Uterus (tissue), 4 donors: ENCODE data around the gene CDKN2C. TPM values are rescaled to one million over a fixed set of nuclear protein-coding genes. Genes with fewer than 3 reads are reported as not detected.

ENCODE experiments used
- DNase-seq, 2 donors: peaks; one replicate each; pipeline ENCODE4 v3.0.0-alpha.2; 2019 to 2020
- H3K27ac ChIP-seq, 2 donors: fragments of 200-600 bp; sonication (generic); 1 replicate in 1 of 2; 2 replicates in 1 of 2; pipeline ENCODE4 v1.5.1; 2016 to 2018
- H3K27me3 ChIP-seq, 2 donors: fragments of 200-600 bp; sonication (generic); one replicate each; pipeline ENCODE4 v1.5.1; 2018 to 2019; ENCODE audit warnings: control low read depth in 1 of 2
- H3K36me3 ChIP-seq, 2 donors: fragments of 200-600 bp; sonication (generic); one replicate each; pipeline ENCODE4 v1.5.1; 2019; ENCODE audit warnings: control low read depth in 1 of 2
- H3K4me1 ChIP-seq, 2 donors: fragments of 200-600 bp; sonication (generic); one replicate each; pipeline ENCODE4 v1.5.1; 2018 to 2019; ENCODE audit warnings: control low read depth in 1 of 2
- H3K4me3 ChIP-seq, 2 donors: fragments of 200-600 bp; sonication (generic); 1 replicate in 1 of 2; 2 replicates in 1 of 2; pipeline ENCODE4 v1.5.1; 2018 to 2019; ENCODE audit warnings: mild to moderate bottlenecking in 1 of 2
- H3K9me3 ChIP-seq, 2 donors: fragments of 200-600 bp; sonication (generic); one replicate each; pipeline ENCODE4 v1.5.1; 2019; ENCODE audit warnings: control low read depth in 1 of 2
- POLR2A ChIP-seq, 2 donors: fragments of 450-650 bp; IDR thresholded peaks; one replicate each; pipeline ENCODE4 v1.6.1; 2016; ENCODE audit warnings: antibody characterized with exemption in 2 of 2, mild to moderate bottlenecking in 1 of 2, moderate library complexity in 1 of 2
- intact Hi-C: fragments of 100-400 bp; cut with DNase I; formaldehyde crosslinking; loops from one replicate; pipeline ENCODE4 v1.15.1; 2023; ENCODE audit warnings: low total_unique reads
- total RNA-seq, 4 donors: library from RNA; depleted of rRNA in 3 of 4; stranded (reverse); fragments of >200 nt in 3 of 4; gene quantifications; one replicate each; pipeline versions ENCODE4 v1.1.0 to v1.2.4, GENCODE V29; 2014 to 2023
- TF ChIP-seq, protein P1 (sequence below), 4 experiments: fragments of 200-600 bp in 2 of 4; fragments of 450-650 bp in 2 of 4; sonication (generic) in 2 of 4; IDR thresholded peaks; one replicate each; pipeline ENCODE4 v1.5.1; 2016 to 2019; ENCODE audit warnings: antibody characterized with exemption in 4 of 4, mild to moderate bottlenecking in 2 of 4, moderate library complexity in 1 of 4
- donor health status: DM: yes; HTN: yes; CAD: no.

Gene CDKN2C
- total RNA-seq, 4 donors from 2014 or later, result 13.4 to 103 (median 22.2) TPM

DNA sequence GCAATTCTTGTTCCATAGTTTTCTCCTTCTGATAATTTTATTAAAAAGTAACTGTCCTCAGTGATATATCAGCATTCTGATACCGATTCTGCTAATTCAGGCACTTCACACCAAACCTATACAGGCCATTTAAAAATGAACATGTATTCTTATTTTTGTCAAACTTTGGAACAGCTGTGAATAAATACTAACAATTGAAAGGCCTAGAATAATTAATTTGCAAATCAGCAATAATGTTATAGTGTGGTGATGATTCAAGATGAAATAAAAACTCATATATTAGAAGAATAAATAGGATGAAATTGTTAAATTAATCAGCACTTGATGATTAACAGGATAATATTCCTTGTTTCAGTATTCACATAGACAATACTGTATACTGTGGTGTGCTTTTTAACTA is 9.9 kb downstream of the CDKN2C start:
- Histone ChIP-seq H3K36me3 (no peaks in the 10 kb centered on the region), H3K4me1 (no peaks in the 10 kb centered on the region), H3K9me3 (no peaks in the 10 kb centered on the region), H3K27ac (peak overlapping the region; percentile 90 to 98), H3K4me3 (no peak overlapping the region), H3K27me3 (no peaks in the 10 kb centered on the region)
- intact Hi-C loops, result no loop called here
- no peak for DNase-seq
- no peak for TF ChIP-seq POLR2A (IDR thresholded peaks at IDR 0.05)
- TF ChIP-seq, protein P1, sequence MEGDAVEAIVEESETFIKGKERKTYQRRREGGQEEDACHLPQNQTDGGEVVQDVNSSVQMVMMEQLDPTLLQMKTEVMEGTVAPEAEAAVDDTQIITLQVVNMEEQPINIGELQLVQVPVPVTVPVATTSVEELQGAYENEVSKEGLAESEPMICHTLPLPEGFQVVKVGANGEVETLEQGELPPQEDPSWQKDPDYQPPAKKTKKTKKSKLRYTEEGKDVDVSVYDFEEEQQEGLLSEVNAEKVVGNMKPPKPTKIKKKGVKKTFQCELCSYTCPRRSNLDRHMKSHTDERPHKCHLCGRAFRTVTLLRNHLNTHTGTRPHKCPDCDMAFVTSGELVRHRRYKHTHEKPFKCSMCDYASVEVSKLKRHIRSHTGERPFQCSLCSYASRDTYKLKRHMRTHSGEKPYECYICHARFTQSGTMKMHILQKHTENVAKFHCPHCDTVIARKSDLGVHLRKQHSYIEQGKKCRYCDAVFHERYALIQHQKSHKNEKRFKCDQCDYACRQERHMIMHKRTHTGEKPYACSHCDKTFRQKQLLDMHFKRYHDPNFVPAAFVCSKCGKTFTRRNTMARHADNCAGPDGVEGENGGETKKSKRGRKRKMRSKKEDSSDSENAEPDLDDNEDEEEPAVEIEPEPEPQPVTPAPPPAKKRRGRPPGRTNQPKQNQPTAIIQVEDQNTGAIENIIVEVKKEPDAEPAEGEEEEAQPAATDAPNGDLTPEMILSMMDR (IDR thresholded peaks at IDR 0.05), result no peak

DNA sequence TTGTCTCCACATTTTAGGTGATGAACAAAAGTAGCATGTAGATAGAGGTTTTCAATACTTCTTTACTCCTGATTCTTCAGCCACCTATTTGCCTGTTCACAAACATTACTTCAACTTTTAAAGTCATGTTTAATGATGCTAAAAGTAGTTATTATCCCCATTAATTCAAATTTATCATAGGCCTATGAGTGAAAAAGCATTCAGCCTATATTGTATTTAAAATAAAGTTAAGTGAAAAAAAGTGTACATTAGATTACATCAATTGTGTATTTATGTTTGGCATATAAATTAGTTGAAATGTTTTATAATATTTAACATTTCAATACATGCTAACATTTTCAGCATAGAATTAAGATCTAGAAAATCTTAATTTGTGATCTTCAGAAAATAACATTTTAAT is 10.5 kb downstream of the CDKN2C start:
- H3K36me3 ChIP-seq, result no peaks in the 10 kb centered on the region
- no peaks in the 10 kb centered on the region for H3K4me1 ChIP-seq
- peak overlapping the region; percentile 38 to 98 for H3K27ac ChIP-seq
- no peak for TF ChIP-seq POLR2A (IDR thresholded peaks at IDR 0.05)
- TF ChIP-seq, protein P1 (IDR thresholded peaks at IDR 0.05), result no peak
- intact Hi-C loops, result no loop called here
- H3K9me3 ChIP-seq, result no peaks in the 10 kb centered on the region
- H3K27me3 ChIP-seq, result no peaks in the 10 kb centered on the region
- no peak overlapping the region for H3K4me3 ChIP-seq
- no peak for DNase-seq

DNA sequence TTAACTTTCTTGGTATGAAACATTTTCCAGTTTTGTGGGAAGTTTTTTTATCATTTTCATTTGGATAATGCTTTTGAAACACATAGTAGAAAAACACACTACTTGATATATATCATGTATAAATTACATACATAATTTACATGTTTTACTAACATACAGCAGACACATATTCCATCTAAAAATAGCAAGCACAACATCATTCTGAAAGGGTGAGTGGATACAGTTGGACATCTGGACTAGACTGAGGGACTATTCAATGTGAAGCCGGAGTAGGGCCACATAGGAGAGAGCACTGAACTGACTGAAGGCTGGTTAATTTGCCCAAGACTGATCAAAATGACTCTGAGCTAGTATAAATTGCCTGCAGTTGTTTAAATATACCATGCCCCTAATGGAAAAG is 11.7 kb downstream of the CDKN2C start:
- intact Hi-C loops, result no loop called here
- H3K27ac ChIP-seq, result peak overlapping the region; percentile 38 to 98
- H3K27me3 ChIP-seq, result no peaks in the 10 kb centered on the region
- H3K4me3 ChIP-seq, result no peak overlapping the region
- no peaks in the 10 kb centered on the region for H3K9me3 ChIP-seq
- no peaks in the 10 kb centered on the region for H3K36me3 ChIP-seq
- DNase-seq, result no peak
- no peaks in the 10 kb centered on the region for H3K4me1 ChIP-seq
- TF ChIP-seq POLR2A (IDR thresholded peaks at IDR 0.05), result no peak
- TF ChIP-seq, protein P1 (IDR thresholded peaks at IDR 0.05), result no peak

DNA sequence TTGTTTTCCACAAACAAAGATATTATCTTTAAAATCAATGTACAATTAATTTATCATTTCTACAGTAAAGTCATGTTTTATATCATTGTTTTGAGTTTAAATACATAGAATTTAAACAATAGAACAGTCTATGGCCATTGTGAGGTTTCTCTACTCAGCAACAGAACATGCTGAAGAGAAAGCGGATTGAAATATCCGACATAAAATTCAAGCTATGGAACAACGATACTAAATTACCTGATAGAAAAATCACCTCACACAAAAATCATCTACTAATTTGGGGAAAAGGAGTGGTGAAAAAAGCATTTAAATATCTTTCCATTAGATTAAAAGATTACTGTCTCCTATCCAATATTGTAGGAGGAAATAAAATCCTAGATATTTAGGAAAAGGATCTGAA is 12.6 kb downstream of the CDKN2C start:
- no peaks in the 10 kb centered on the region for H3K4me1 ChIP-seq
- TF ChIP-seq, protein P1 (IDR thresholded peaks at IDR 0.05), result no peak
- TF ChIP-seq POLR2A (IDR thresholded peaks at IDR 0.05), result no peak
- no peaks in the 10 kb centered on the region for H3K27me3 ChIP-seq
- intact Hi-C loops, result no loop called here
- no peak overlapping the region for H3K4me3 ChIP-seq
- peak overlapping the region in 1 of 2 donors; percentile 98 for H3K27ac ChIP-seq
- H3K9me3 ChIP-seq, result no peaks in the 10 kb centered on the region
- no peaks in the 10 kb centered on the region for H3K36me3 ChIP-seq
- DNase-seq, result no peak

DNA sequence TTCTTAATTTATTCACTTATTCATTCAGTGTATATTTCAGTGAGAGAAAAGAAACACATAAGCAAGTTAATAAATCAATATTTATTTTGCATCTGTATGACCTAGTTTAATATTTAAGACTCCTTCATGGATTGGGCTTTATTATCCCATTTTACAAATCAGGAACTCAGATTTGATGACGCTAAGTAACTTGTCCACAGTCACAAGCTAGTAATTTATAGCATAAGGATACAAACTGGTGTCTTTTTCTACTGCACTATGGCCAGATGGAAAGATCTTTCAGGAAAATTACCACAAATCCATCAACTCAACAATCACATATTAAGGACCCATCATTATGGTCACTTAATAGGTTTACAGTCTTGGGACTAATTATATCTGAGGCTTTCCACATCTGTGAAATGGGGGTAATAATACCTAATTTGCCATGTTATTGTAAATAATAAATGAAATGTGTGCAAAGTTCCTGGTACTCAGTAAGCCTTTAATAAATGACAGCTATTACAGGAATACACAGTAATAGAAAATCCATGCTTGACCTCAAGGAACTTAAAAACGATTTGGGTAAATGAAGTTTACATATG is 13.3 kb downstream of the CDKN2C start:
- H3K4me3 ChIP-seq, result no peak overlapping the region
- H3K4me1 ChIP-seq, result no peaks in the 10 kb centered on the region
- H3K27me3 ChIP-seq, result no peaks in the 10 kb centered on the region
- H3K9me3 ChIP-seq, result no peaks in the 10 kb centered on the region
- H3K27ac ChIP-seq, result peak overlapping the region; percentile 15 to 98
- H3K36me3 ChIP-seq, result no peaks in the 10 kb centered on the region
- TF ChIP-seq POLR2A (IDR thresholded peaks at IDR 0.05), result no peak
- TF ChIP-seq, protein P1 (IDR thresholded peaks at IDR 0.05), result no peak
- intact Hi-C loops, result no loop called here
- no peak for DNase-seq
